HCT116 (cell line): ENCODE results near the gene ARHGAP8. TPM values are rescaled to one million over a fixed set of nuclear protein-coding genes. Genes with fewer than 3 reads are reported as not detected.

ENCODE experiments used
- ATAC-seq: fragments of 200-7000 bp; cut with Tn5 transposase; 2 replicates; pipeline ENCODE4 v1.9.1; 2020; ENCODE audit warnings: mild to moderate bottlenecking, moderate library complexity
- BruUV-seq: library from RNA; stranded (reverse); fragments of 400-500 nt; replicated peaks from 2 replicates; lab custom pipeline; 2021; lab: Mats Ljungman, UMichigan
- CTCF ChIA-PET: fragments of 300-600 bp; sonication (Branson Sonifier 250); formaldehyde crosslinking; loops from one replicate; lab custom pipeline; 2021; ENCODE audit warnings: antibody characterized with exemption; lab: Charles Lee
- POLR2A ChIA-PET: fragments of 300-600, 350-600 bp; sonication (Branson Sonifier 250); formaldehyde crosslinking; loops from one replicate; lab custom pipeline; 2021; ENCODE audit warnings: antibody characterized with exemption; lab: Charles Lee
- RAD21 ChIA-PET, 2 experiments: fragments of 300-600 bp; sonication (Branson Sonifier 250); formaldehyde crosslinking; loops; one replicate each; lab custom pipeline; 2023; ENCODE audit warnings: low total read pairs in 2 of 2; ENCODE audit not compliant: uncharacterized antibody in 2 of 2, unreplicated experiment in 2 of 2, low non-redundant PET in 1 of 2; lab: Charles Lee
- DNase-seq: peaks from one replicate; pipeline ENCODE4 v3.0.0-alpha.2; 2010; ENCODE audit warnings: low read depth, low spot score
- H2AFZ ChIP-seq: fragments of 200-600 bp; shearing (Covaris generic), sonication (generic); 2 replicates; pipeline ENCODE4 v1.6.1; 2017; ENCODE audit warnings: low read depth, mixed run types, mixed read lengths, antibody characterized with exemption, low read length; ENCODE audit not compliant: poor library complexity, severe bottlenecking
- H3K27ac ChIP-seq: 2 replicates; pipeline ENCODE4 v1.5.1; 2012; ENCODE audit warnings: low read depth, low read length
- H3K27me3 ChIP-seq: fragments of 200-600 bp; sonication (generic); 2 replicates; pipeline ENCODE4 v1.6.1; 2016; ENCODE audit warnings: mixed run types, low read length, mixed read lengths; ENCODE audit not compliant: insufficient read depth
- H3K36me3 ChIP-seq, 2 experiments: fragments of 200-500 bp in 1 of 2; fragments of 200-600 bp in 1 of 2; sonication (Bioruptor generic) in 1 of 2; sonication (generic) in 1 of 2; 2 replicates each; pipeline versions ENCODE4 v1.5.1 to v1.6.1; 2014 to 2016; ENCODE audit warnings: low read length in 2 of 2, inconsistent platforms in 1 of 2, mixed read lengths in 1 of 2, mixed run types in 1 of 2; ENCODE audit not compliant: insufficient read depth in 2 of 2, control insufficient read depth in 1 of 2
- H3K4me1 ChIP-seq, 2 experiments: fragments of 200-600 bp in 1 of 2; sonication (generic) in 1 of 2; 2 replicates each; pipeline versions ENCODE4 v1.5.1 to v1.6.1; 2012 to 2017; ENCODE audit warnings: low read length in 2 of 2, inconsistent platforms in 1 of 2, mild to moderate bottlenecking in 1 of 2, mixed read lengths in 1 of 2, mixed run types in 1 of 2, moderate library complexity in 1 of 2; ENCODE audit not compliant: insufficient read depth in 2 of 2, control insufficient read depth in 1 of 2
- H3K4me2 ChIP-seq: fragments of 200-600 bp; sonication (generic); 2 replicates; pipeline ENCODE4 v1.6.1; 2017; ENCODE audit warnings: mixed run types, low read length, mixed read lengths
- H3K4me3 ChIP-seq, 2 experiments: fragments of 200-600 bp in 1 of 2; sonication (generic) in 1 of 2; replicated peaks in 1 of 2; 2 replicates each; pipeline ENCODE4 v1.5.1; 2011 to 2016; ENCODE audit warnings: low read length in 2 of 2, control low read depth in 1 of 2, low read depth in 1 of 2, mild to moderate bottlenecking in 1 of 2, mixed read lengths in 1 of 2, mixed run types in 1 of 2
- H3K79me2 ChIP-seq: fragments of 200-600 bp; sonication (generic); 2 replicates; pipeline ENCODE4 v1.6.1; 2017; ENCODE audit warnings: mild to moderate bottlenecking, mixed run types, low read length, moderate library complexity, mixed read lengths; ENCODE audit not compliant: insufficient read depth
- H3K9ac ChIP-seq: fragments of 200-600 bp; sonication (generic); 2 replicates; pipeline ENCODE4 v1.6.1; 2016; ENCODE audit warnings: low read length, mixed read lengths
- H3K9me2 ChIP-seq: fragments of 200-600 bp; sonication (generic), shearing (Covaris generic); 2 replicates; pipeline ENCODE4 v1.6.1; 2017; ENCODE audit warnings: mixed run types, mild to moderate bottlenecking, moderate library complexity; ENCODE audit not compliant: insufficient read depth
- H3K9me3 ChIP-seq, 2 experiments: fragments of 200-500 bp in 1 of 2; fragments of 200-600 bp in 1 of 2; sonication (Bioruptor generic) in 1 of 2; sonication (generic) in 1 of 2; 2 replicates each; pipeline ENCODE4 v1.6.1; 2014 to 2017; ENCODE audit warnings: low read length in 2 of 2, mixed read lengths in 2 of 2, inconsistent platforms in 1 of 2, low read depth in 1 of 2, mild to moderate bottlenecking in 1 of 2, mixed run types in 1 of 2, moderate library complexity in 1 of 2; ENCODE audit not compliant: control insufficient read depth in 1 of 2, insufficient read depth in 1 of 2
- H4K20me1 ChIP-seq: fragments of 200-600 bp; sonication (generic), shearing (Covaris generic); 2 replicates; pipeline ENCODE4 v1.6.1; 2017; ENCODE audit warnings: mixed run types, mild to moderate bottlenecking, moderate library complexity; ENCODE audit not compliant: insufficient read depth
- CBX3 ChIP-seq: IDR thresholded peaks from 2 replicates; pipeline ENCODE4 v1.6.1; 2012; ENCODE audit warnings: low read depth
- JUND ChIP-seq: IDR thresholded peaks from 2 replicates; pipeline ENCODE4 v1.6.1; 2012
- SP1 ChIP-seq: IDR thresholded peaks from 2 replicates; pipeline ENCODE4 v1.6.1; 2012; ENCODE audit warnings: low read depth
- TCF7L2 ChIP-seq: IDR thresholded peaks from 2 replicates; pipeline ENCODE4 v1.7.0; 2011; ENCODE audit warnings: borderline replicate concordance, inconsistent platforms; ENCODE audit not compliant: insufficient read depth, insufficient read length; ENCODE audit errors: extremely low read depth
- ZNF274 ChIP-seq: fragments of 200-500 bp; sonication (Bioruptor generic); IDR thresholded peaks from 2 replicates; pipeline ENCODE4 v1.6.1; 2014; ENCODE audit warnings: mild to moderate bottlenecking, low read depth, low read length, inconsistent platforms
- intact Hi-C: fragments of 100-400 bp; cut with micrococcal nuclease; formaldehyde crosslinking; loops from 2 replicates; pipeline ENCODE4 v1.10.0; 2022
- total RNA-seq: library from RNA; stranded (reverse); gene quantifications from one replicate; pipeline ENCODE4 v1.2.1, GENCODE V29; 2021; ENCODE audit not compliant: unreplicated experiment
- TF ChIP-seq, protein P1 (sequence below): IDR thresholded peaks from 2 replicates; pipeline ENCODE4 v1.6.1; 2012
- TF ChIP-seq, protein P2 (sequence below): IDR thresholded peaks from 2 replicates; pipeline ENCODE4 v1.6.1; 2012

Gene ARHGAP8
- total RNA-seq, 1 experiment from 2014 or later: 67.5 TPM

DNA sequence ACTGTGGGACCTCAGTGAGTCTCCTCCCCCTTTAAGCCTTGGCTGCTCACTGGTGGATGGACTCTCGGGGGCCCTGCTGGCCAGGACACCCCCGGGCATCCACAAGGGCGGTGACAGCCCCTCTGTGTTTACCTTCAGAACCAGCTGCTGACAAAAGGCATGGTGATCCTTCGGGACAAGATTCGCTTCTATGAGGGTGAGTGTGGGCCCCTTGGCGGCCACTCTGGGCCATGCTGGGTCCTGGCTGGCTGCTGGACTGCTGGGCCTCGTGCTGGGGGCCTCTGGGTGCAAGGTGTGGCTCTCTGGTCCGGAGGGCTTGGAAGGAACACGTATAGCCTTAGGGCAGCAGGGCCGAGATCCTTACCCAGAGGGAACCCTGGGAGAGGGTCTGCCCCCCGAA lies 25.9 kb upstream of the ARHGAP8 start:
- Histone ChIP-seq H3K9me2 (no peaks in the 10 kb centered on the region), H3K27me3 (no peaks in the 10 kb centered on the region), H3K79me2 (no peaks in the 10 kb centered on the region), H3K4me1 (no peaks in the 10 kb centered on the region; a peak in 1 of 4 replicates), H3K4me2 (no peak overlapping the region), H2AFZ (no peak overlapping the region), H3K9ac (no peak overlapping the region), H3K27ac (no peak overlapping the region), H3K9me3 (no peaks in the 10 kb centered on the region), H3K36me3 (no peaks in the 10 kb centered on the region; a peak in 3 of 4 replicates), H3K4me3 (no peak overlapping the region), H4K20me1 (no peaks in the 10 kb centered on the region)
- BruUV-seq: no TSS peak
- POLR2A ChIA-PET: interaction anchor here (0.6 kb wide), 1 partner anchor 1084 kb away, joined by 4 read pairs; no protein-coding TSS in a partner anchor
- TF ChIP-seq, protein P1, sequence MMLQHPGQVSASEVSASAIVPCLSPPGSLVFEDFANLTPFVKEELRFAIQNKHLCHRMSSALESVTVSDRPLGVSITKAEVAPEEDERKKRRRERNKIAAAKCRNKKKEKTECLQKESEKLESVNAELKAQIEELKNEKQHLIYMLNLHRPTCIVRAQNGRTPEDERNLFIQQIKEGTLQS: no peak
- TF ChIP-seq, protein P2, sequence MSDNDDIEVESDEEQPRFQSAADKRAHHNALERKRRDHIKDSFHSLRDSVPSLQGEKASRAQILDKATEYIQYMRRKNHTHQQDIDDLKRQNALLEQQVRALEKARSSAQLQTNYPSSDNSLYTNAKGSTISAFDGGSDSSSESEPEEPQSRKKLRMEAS: no peak
- DNase-seq: no peak
- RAD21 ChIA-PET: no interaction called here
- CTCF ChIA-PET: no interaction called here
- intact Hi-C loops: no loop called here
- no peak for ATAC-seq

- no peak overlapping the region for H3K4me3 ChIP-seq
- DNase-seq (no peak), ATAC-seq (no peak)
- no TSS peak for BruUV-seq
- no peaks in the 10 kb centered on the region for H3K27me3 ChIP-seq
- ChIA-PET POLR2A (interaction anchor here (0.6 kb wide), 1 partner anchor 1085 kb away, joined by 4 read pairs; no protein-coding TSS in a partner anchor), RAD21 (no interaction called here), CTCF (no interaction called here)
- no peaks in the 10 kb centered on the region for H3K9me2 ChIP-seq
- intact Hi-C loops: no loop called here
- H3K9ac ChIP-seq: no peak overlapping the region
- no peak overlapping the region for H3K4me2 ChIP-seq
- no peaks in the 10 kb centered on the region; a peak in 1 of 4 replicates for H3K4me1 ChIP-seq
- H3K36me3 ChIP-seq: no peaks in the 10 kb centered on the region; a peak in 3 of 4 replicates
- H3K27ac ChIP-seq: no peak overlapping the region
- no peaks in the 10 kb centered on the region for H3K9me3 ChIP-seq
- no peaks in the 10 kb centered on the region for H4K20me1 ChIP-seq
- no peak overlapping the region for H2AFZ ChIP-seq
- H3K79me2 ChIP-seq: no peaks in the 10 kb centered on the region
- TF ChIP-seq SP1 (no peak), ZNF274 (no peak), TCF7L2 (no peak), JUND (no peak), CBX3 (no peak)
Observed at GRCh38 chr22:44727148-44727547, 25.2 kb upstream of the ARHGAP8 start.
